ENCODE results near the gene PLEKHG4B.
"Not testable (repeated sequence)": the region's sequence is repeated elsewhere in the genome, so short reads cannot be mapped to it uniquely, and the experiment has no call there.

The PLEKHG4B gene

DNA sequence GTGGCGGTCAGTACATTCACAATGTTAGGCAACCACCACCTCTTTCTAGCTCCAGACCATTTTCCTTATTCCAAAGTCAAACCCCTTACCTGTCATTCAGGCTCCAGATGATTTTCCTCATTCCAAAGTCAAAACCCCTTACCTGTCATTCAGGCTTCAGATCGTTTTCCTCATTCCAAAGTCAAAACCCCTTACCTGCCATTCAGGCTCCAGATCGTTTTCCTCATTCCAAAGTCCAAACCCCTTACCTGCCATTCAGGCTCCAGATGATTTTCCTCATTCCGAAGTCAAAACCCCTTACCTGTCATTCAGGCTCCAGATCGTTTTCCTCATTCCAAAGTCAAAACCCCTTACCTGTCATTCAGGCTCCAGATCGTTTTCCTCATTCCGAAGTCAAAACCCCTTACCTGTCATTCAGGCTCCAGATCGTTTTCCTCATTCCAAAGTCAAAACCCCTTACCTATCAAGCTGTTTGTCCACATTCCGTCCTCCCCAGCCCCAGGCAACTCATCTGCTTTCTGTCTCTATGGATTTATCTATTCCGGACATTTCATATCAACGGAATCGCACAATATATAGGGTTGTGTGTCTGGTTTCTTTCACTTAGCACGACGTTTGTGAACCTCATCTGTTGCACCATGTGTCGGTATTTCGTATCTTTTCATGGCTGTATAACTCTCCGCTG lies 5.2 kb downstream of the PLEKHG4B start:
- no peak for DNase-seq

DNA sequence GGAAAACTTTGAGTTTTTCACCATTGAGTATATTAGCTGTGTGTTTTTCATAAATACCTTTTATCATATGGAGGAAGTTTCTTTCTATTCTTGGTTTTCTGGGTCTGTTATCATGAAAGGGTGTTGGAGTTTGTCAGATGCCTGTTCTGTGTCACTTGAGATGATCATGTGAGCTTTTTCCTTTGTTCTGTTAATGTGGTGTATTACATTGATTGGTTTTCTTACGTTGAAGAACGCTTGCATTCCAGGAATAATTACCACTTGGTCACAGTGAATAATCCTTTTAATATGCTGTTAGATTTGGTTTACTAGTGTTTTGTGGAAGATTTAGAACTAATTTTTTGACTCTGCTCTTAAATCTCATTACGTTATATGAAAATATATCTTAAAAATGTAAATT lies 7.8 kb downstream of the PLEKHG4B start:
- no peak for DNase-seq

GRCh38 chr5:102411-103043 lies 10.6 kb downstream of the PLEKHG4B start:
- DNase-seq = no peak

- not testable (repeated sequence) for DNase-seq
Measured at GRCh38 chr5:104106-104505, 12.1 kb downstream of the PLEKHG4B start.

- DNase-seq = no peak
Measured at GRCh38 chr5:104778-105296, 12.9 kb downstream of the PLEKHG4B start.

- DNase-seq = no peak
Measured at GRCh38 chr5:105504-106070, 13.6 kb downstream of the PLEKHG4B start.

DNA sequence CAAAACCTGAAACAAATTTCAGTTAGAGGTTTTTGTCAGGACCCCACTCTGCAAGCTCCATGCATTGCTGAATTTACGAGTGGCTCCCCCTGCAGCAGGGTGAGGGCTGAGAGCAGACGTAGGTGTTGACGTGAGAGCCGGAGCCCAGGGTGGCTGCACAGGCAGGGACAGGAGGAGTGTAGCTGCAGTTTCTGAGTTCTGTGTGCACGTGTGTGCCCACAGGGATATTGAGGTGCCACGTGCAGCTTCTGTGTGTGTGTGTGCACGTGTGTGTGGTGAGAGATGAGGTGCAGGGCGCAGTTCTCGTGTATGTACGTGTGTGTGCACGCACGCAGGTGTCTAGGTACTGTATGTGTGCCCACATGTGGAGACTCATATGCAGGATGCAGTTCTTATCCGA lies 14.6 kb downstream of the PLEKHG4B start:
- no peak for DNase-seq

GRCh38 chr5:107526-107925 lies 15.6 kb downstream of the PLEKHG4B start:
- DNase-seq = no peak

- DNase-seq = no peak
Measured at GRCh38 chr5:109826-110225, 17.9 kb downstream of the PLEKHG4B start.

GRCh38 chr5:110270-110888 lies 18.4 kb downstream of the PLEKHG4B start:
- no peak for DNase-seq

DNA sequence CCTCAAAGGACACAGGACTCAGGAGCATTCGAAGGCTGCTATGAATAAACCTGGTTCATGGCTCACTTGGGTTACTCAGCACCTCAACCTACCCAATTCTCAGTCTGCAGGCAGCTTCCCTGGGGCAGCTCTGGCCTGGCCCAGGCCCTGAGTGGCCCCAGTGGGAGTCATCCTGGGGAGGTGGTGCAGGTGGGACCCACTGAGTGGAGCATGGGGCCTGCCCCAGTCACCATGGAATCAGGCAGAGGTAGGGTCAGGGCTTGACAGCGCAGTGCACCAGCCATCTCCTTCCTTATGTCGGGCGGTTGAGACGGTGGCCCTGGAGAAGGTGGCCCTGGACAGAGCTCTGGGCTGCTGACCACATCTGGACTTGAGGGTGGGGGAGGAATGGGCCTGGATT lies 19.2 kb downstream of the PLEKHG4B start:
- no peak for DNase-seq

- DNase-seq = no peak
Measured at GRCh38 chr5:119486-120097, 27.6 kb downstream of the PLEKHG4B start.

GRCh38 chr5:121432-121831 lies 29.5 kb downstream of the PLEKHG4B start:
- no peak for DNase-seq

DNA sequence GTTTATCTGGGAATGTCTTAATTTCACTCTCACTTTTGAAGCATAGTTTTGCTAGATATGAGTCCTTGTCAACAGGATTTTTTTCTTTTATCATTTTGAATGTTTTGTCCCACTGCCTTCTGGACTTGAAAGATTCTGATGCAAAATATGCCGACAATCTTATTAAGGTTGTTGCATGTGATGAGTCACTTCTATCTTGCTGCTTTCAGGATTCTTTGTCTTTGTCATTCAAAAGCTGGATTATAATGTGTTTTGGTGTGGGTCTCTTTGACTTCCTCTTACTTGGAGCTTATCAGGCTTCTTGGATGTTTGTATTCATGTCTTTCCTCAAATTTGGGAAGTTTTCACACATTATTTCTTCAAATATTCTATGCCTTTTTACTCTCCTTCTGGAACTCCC lies 33.8 kb downstream of the PLEKHG4B start:
- DNase-seq = no peak

- DNase-seq = no peak
Measured at GRCh38 chr5:126806-127205, 34.8 kb downstream of the PLEKHG4B start.

GRCh38 chr5:127886-128285 lies 35.9 kb downstream of the PLEKHG4B start:
- DNase-seq = no peak

- no peak for DNase-seq
Measured at GRCh38 chr5:128446-128845, 36.5 kb downstream of the PLEKHG4B start.

- no peak for DNase-seq
Measured at GRCh38 chr5:129148-129547, 37.2 kb downstream of the PLEKHG4B start.

- no peak for DNase-seq
Measured at GRCh38 chr5:129820-130219, 37.9 kb downstream of the PLEKHG4B start.

DNA sequence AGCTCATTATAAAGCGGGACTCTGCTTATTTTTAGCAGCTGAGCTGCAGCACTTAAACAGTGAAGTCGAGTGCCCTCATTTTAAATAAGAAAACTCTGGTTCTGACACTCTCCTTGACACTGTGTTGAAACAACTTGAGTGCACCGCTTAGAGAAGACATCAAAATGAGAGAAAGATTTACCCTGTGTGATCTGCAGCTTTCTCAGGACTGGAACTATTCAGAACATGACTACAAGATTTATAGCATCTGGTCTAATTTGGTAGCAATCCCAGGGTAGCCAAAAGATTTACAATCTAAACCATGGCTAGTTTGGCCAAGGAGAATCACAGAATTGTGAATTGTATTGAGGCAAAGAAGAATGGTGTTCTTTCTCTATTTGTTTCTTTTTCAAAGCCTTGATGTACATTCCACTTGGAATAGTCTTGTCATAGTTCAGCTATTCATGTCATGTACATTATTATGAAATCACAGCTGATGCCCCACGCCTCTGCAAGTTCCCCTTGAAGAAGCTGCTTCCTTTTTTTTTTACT lies 38.7 kb downstream of the PLEKHG4B start:
- DNase-seq = no peak

- DNase-seq = no peak
Measured at GRCh38 chr5:136901-137300, 44.9 kb downstream of the PLEKHG4B start.

- no peak for DNase-seq
Measured at GRCh38 chr5:137741-138140, 45.8 kb downstream of the PLEKHG4B start.

GRCh38 chr5:138936-139335 lies 47.0 kb downstream of the PLEKHG4B start:
- DNase-seq = no peak

All from activated CD4-positive, alpha-beta T cell treated with anti-CD3 and anti-CD28 coated beads, Interleukin-10, Interleukin-2, amounts not matched to agents 100 ng/mL and 50 ng/mL, durations not matched to agents 16 hours and 8 hours (primary cell).